ENCODE results near the gene UBXN6. TPM values are rescaled to one million over a fixed set of nuclear protein-coding genes. Genes with fewer than 3 reads are reported as not detected.

UBXN6 gene
- total and polyA plus RNA-seq, 10 donors = 72.3 to 146 (median 91.4) TPM

- Histone ChIP-seq H3K27me3 (replicated peaks in 1 of 7) (no peaks in the 10 kb centered on the region), H3K36me3 (peaks cover 0 to 96% (median 13%) of the 10 kb centered on the region in 6 donors), H3K27ac (no peak overlapping the region), H3K9me3 (no peaks in the 10 kb centered on the region), H3K4me1 (peaks cover 0 to 21% (median 16%) of the 10 kb centered on the region in 6 donors), H3K4me3 (no peak overlapping the region)
- no peak for DNase-seq
- TF ChIP-seq POLR2AphosphoS5 (IDR thresholded peaks at IDR 0.05) (no peak), CTCF (IDR thresholded peaks at IDR 0.05 in 8 of 11, conservative IDR thresholded peaks at IDR 0.05 in 3 of 11) (no peak), POLR2A (IDR thresholded peaks at IDR 0.05) (no peak)
- intact Hi-C loops (cut with DNase I; ENCODE audit: low total_unique reads) = no loop called here
- 91 to 96% (median 93%) methylated on average over 7 of the region's 7 CpGs for WGBS, 5 donors
Observed at GRCh38 chr19:4436231-4436630, 21.4 kb downstream of the UBXN6 start.

GRCh38 chr19:4434391-4434790 is 23.2 kb downstream of the UBXN6 start:
- intact Hi-C loops (cut with DNase I; ENCODE audit: low total_unique reads) = no loop called here

GRCh38 chr19:4432918-4433506 is 24.6 kb downstream of the UBXN6 start:
- no peaks in the 10 kb centered on the region for H3K27me3 ChIP-seq (replicated peaks in 1 of 7)
- peak overlapping the region in 1 of 8 donors; percentile 54 for H3K27ac ChIP-seq
- WGBS, 5 donors = 89 to 95% (median 93%) methylated on average over 17 to 28 of the region's 28 CpGs
- intact Hi-C loops (cut with DNase I; ENCODE audit: low total_unique reads) = no loop called here
- peaks cover 2 to 34% (median 24%) of the 10 kb centered on the region in 6 donors for H3K4me1 ChIP-seq
- DNase-seq = no peak
- TF ChIP-seq POLR2A (IDR thresholded peaks at IDR 0.05) = no peak
- TF ChIP-seq CTCF (IDR thresholded peaks at IDR 0.05 in 8 of 11, conservative IDR thresholded peaks at IDR 0.05 in 3 of 11) = no peak
- TF ChIP-seq POLR2AphosphoS5 (IDR thresholded peaks at IDR 0.05) = no peak
- peaks cover 0 to 96% (median 23%) of the 10 kb centered on the region in 6 donors for H3K36me3 ChIP-seq
- H3K4me3 ChIP-seq = no peak overlapping the region
- H3K9me3 ChIP-seq = no peaks in the 10 kb centered on the region

More at GRCh38 chr19:4434391-4434790, 23.2 kb downstream of the UBXN6 start:
- Histone ChIP-seq H3K4me3 (no peak overlapping the region), H3K27me3 (replicated peaks in 1 of 7) (no peaks in the 10 kb centered on the region), H3K27ac (no peak overlapping the region), H3K36me3 (peaks cover 0 to 96% (median 21%) of the 10 kb centered on the region in 6 donors), H3K9me3 (no peaks in the 10 kb centered on the region), H3K4me1 (peaks cover 2 to 34% (median 24%) of the 10 kb centered on the region in 6 donors)
- no peak for DNase-seq
- TF ChIP-seq POLR2A (IDR thresholded peaks at IDR 0.05) (no peak), POLR2AphosphoS5 (IDR thresholded peaks at IDR 0.05) (no peak), CTCF (IDR thresholded peaks at IDR 0.05 in 8 of 11, conservative IDR thresholded peaks at IDR 0.05 in 3 of 11) (no peak)
- WGBS, 5 donors = 94 to 97% (median 94%) methylated on average over 9 of the region's 9 CpGs

- Histone ChIP-seq H3K36me3 (peaks cover 0 to 94% (median 23%) of the 10 kb centered on the region in 6 donors), H3K4me1 (peaks cover 2 to 34% (median 24%) of the 10 kb centered on the region in 6 donors), H3K27me3 (replicated peaks in 1 of 7) (no peaks in the 10 kb centered on the region), H3K9me3 (no peaks in the 10 kb centered on the region), H3K27ac (peak overlapping the region in 7 of 8 donors; percentile 23 to 79 (median 65)), H3K4me3 (peak overlapping the region in 1 of 8 donors; percentile 44)
- intact Hi-C loops (cut with DNase I; ENCODE audit: low total_unique reads) = no loop called here
- peak; percentile 80 for DNase-seq
- 48 to 69% (median 52%) methylated on average over 13 to 26 of the region's 26 CpGs for WGBS, 5 donors
- TF ChIP-seq POLR2AphosphoS5 (IDR thresholded peaks at IDR 0.05) = peak; percentile 46 to 68 (median 64)
- TF ChIP-seq CTCF (IDR thresholded peaks at IDR 0.05 in 8 of 11, conservative IDR thresholded peaks at IDR 0.05 in 3 of 11) = no peak
- no peak for TF ChIP-seq POLR2A (IDR thresholded peaks at IDR 0.05)
Observed at GRCh38 chr19:4431808-4432674, 25.6 kb downstream of the UBXN6 start.
